Hepatocyte (in vitro differentiated cells): ENCODE data around the gene PID1.

Source experiments
- CTCF ChIP-seq: fragments of 200-600 bp; sonication (generic); IDR thresholded peaks from 2 replicates; pipeline ENCODE4 v1.5.1; 2016; ENCODE audit warnings: antibody characterized with exemption, mild to moderate bottlenecking; ENCODE audit not compliant: poor library complexity
- EZH2 ChIP-seq: fragments of 200-600 bp; sonication (generic); IDR thresholded peaks from 2 replicates; pipeline ENCODE4 v1.6.1; 2016; ENCODE audit warnings: antibody characterized with exemption, mild to moderate bottlenecking, borderline replicate concordance
- EZH2phosphoT487 ChIP-seq: fragments of 200-600 bp; sonication (generic); IDR thresholded peaks from one replicate; pipeline ENCODE4 v1.6.1; 2018; ENCODE audit warnings: antibody characterized with exemption, mild to moderate bottlenecking, low read depth, moderate library complexity; ENCODE audit not compliant: unreplicated experiment, severe bottlenecking

GRCh38 chr2:229296016-229296415 lies 24.9 kb upstream of the PID1 start:
- TF ChIP-seq CTCF (no peak), EZH2phosphoT487 (no peak), EZH2 (no peak)
